Mammary epithelial cell (primary cell): ENCODE data around the gene TMBIM1.

ENCODE experiments used
- EZH2 ChIP-seq: IDR thresholded peaks from 2 replicates; pipeline ENCODE4 v1.6.1; 2012; ENCODE audit warnings: low read length, inconsistent platforms, borderline replicate concordance
- TF ChIP-seq, protein P1 (sequence below), 2 donors: IDR thresholded peaks in 1 of 2; conservative IDR thresholded peaks in 1 of 2; 2 replicates each; pipeline ENCODE4 v1.5.1; 2011 to 2012; ENCODE audit warnings: inconsistent platforms in 2 of 2, low read length in 2 of 2, mild to moderate bottlenecking in 2 of 2, control low read depth in 1 of 2, low read depth in 1 of 2; ENCODE audit not compliant: insufficient read depth in 1 of 2; ENCODE audit errors: extremely low read depth in 1 of 2

DNA sequence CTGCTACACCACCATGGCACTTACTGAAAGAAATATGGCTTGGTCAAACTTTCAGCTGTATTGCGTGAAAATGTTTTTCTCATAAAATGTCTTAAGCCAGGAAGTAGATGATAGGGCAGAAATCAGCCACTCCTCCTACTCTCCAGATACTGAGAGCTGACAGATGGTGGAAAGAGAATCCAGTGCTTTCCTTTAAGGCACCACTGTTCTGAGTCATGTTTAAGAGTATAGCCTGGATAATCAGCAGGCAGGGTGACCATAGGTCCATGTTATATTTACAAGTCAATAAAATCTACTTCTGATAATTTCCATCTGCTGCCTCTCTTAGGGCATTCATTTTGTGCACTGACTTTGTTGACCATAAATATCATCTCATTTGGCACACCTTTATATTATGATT, 53.4 kb downstream of the TMBIM1 start:
- TF ChIP-seq, protein P1, sequence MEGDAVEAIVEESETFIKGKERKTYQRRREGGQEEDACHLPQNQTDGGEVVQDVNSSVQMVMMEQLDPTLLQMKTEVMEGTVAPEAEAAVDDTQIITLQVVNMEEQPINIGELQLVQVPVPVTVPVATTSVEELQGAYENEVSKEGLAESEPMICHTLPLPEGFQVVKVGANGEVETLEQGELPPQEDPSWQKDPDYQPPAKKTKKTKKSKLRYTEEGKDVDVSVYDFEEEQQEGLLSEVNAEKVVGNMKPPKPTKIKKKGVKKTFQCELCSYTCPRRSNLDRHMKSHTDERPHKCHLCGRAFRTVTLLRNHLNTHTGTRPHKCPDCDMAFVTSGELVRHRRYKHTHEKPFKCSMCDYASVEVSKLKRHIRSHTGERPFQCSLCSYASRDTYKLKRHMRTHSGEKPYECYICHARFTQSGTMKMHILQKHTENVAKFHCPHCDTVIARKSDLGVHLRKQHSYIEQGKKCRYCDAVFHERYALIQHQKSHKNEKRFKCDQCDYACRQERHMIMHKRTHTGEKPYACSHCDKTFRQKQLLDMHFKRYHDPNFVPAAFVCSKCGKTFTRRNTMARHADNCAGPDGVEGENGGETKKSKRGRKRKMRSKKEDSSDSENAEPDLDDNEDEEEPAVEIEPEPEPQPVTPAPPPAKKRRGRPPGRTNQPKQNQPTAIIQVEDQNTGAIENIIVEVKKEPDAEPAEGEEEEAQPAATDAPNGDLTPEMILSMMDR (conservative IDR thresholded peaks at IDR 0.05 in 1 of 2, IDR thresholded peaks at IDR 0.05 in 1 of 2; ENCODE audit: extremely low read depth in 1 of 2, insufficient read depth in 1 of 2, low read depth in 1 of 2, low read length in 2 of 2) = no peak
- no peak for TF ChIP-seq EZH2
